Prostate gland (tissue), 2 donors: ENCODE results near the gene MYO9A.

ENCODE experiments used
- POLR2A ChIP-seq: fragments of 450-650 bp; IDR thresholded peaks from one replicate; pipeline ENCODE4 v1.6.1; 2016; ENCODE audit warnings: antibody characterized with exemption, mild to moderate bottlenecking
- TF ChIP-seq, protein P1 (sequence below), 4 experiments: fragments of 200-600 bp in 2 of 4; fragments of 450-650 bp in 2 of 4; sonication (generic) in 2 of 4; IDR thresholded peaks; 1 replicate in 3 of 4; 2 replicates in 1 of 4; pipeline ENCODE4 v1.5.1; 2016 to 2019; ENCODE audit warnings: antibody characterized with exemption in 4 of 4, mild to moderate bottlenecking in 2 of 4, moderate library complexity in 2 of 4

- TF ChIP-seq, protein P1, sequence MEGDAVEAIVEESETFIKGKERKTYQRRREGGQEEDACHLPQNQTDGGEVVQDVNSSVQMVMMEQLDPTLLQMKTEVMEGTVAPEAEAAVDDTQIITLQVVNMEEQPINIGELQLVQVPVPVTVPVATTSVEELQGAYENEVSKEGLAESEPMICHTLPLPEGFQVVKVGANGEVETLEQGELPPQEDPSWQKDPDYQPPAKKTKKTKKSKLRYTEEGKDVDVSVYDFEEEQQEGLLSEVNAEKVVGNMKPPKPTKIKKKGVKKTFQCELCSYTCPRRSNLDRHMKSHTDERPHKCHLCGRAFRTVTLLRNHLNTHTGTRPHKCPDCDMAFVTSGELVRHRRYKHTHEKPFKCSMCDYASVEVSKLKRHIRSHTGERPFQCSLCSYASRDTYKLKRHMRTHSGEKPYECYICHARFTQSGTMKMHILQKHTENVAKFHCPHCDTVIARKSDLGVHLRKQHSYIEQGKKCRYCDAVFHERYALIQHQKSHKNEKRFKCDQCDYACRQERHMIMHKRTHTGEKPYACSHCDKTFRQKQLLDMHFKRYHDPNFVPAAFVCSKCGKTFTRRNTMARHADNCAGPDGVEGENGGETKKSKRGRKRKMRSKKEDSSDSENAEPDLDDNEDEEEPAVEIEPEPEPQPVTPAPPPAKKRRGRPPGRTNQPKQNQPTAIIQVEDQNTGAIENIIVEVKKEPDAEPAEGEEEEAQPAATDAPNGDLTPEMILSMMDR (IDR thresholded peaks at IDR 0.05) = no peak
- TF ChIP-seq POLR2A = no peak
Observed at GRCh38 chr15:72154316-72154715, 36.4 kb upstream of the MYO9A start.
